ENCODE results near the gene ZNF573.

ZNF573 gene

DNA sequence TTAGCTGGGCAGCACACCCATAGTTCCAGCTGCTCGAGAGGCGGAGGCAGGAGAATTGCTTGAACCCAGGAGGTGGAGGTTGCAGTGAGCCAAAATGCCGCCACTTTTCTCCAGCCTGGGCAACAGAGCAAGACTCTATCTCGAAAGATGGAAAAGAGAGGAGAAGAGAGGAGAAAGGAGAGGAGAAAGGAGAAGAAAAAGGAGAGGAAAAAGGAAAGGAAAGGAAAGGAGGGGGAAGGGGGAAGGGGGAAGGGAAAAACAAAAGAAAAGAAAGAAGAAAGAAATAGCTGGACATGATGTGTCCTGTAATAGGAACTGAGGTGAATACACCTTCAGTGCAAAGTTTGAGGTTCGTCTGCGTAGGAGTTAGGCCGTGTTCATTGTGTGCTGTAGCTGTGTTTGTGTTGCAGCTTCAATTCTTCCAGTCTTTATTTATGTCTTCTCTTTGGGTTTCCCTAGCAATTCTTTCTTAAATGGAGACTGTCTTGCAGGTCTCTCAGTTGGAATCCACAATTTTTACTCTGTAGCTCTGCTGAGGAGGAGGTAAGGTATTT, 73.3 kb downstream of the ZNF573 start:
- DNase-seq (ENCODE audit: low read depth): no peak
- H3K4me3 ChIP-seq (ENCODE audit: low read depth, low read length): no peak overlapping the region
- TF ChIP-seq, protein P1, sequence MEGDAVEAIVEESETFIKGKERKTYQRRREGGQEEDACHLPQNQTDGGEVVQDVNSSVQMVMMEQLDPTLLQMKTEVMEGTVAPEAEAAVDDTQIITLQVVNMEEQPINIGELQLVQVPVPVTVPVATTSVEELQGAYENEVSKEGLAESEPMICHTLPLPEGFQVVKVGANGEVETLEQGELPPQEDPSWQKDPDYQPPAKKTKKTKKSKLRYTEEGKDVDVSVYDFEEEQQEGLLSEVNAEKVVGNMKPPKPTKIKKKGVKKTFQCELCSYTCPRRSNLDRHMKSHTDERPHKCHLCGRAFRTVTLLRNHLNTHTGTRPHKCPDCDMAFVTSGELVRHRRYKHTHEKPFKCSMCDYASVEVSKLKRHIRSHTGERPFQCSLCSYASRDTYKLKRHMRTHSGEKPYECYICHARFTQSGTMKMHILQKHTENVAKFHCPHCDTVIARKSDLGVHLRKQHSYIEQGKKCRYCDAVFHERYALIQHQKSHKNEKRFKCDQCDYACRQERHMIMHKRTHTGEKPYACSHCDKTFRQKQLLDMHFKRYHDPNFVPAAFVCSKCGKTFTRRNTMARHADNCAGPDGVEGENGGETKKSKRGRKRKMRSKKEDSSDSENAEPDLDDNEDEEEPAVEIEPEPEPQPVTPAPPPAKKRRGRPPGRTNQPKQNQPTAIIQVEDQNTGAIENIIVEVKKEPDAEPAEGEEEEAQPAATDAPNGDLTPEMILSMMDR (IDR thresholded peaks at IDR 0.05; ENCODE audit: low read depth, low read length): no peak
- TF ChIP-seq MAX (IDR thresholded peaks at IDR 0.05; ENCODE audit: low read depth, low read length) (no peak), POLR2A (IDR thresholded peaks at IDR 0.05; ENCODE audit: extremely low read depth, insufficient read length) (no peak), MYC (IDR thresholded peaks at IDR 0.05; ENCODE audit: low read depth, low read length) (no peak)

DNA sequence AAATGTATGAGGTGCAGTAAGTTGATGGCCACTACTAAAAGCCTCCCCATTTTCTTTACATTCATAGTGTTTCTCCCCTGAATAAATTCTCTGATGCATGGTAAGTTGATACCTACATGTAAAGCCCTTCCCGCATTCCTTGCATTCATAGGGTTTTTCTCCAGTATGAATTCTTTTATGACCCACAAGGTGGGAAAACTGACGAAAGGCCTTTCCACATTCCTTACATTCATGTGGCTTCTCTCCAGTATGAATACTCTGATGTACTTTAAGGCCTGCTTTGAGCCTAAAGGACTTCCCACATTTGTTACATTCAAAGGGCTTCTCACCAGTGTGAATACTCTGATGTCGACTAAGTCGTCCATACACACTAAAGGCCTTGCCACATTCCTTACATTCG, 80.3 kb downstream of the ZNF573 start:
- TF ChIP-seq MYC (IDR thresholded peaks at IDR 0.05; ENCODE audit: low read depth, low read length) (no peak), MAX (IDR thresholded peaks at IDR 0.05; ENCODE audit: low read depth, low read length) (no peak), POLR2A (IDR thresholded peaks at IDR 0.05; ENCODE audit: extremely low read depth, insufficient read length) (no peak)
- TF ChIP-seq, protein P1 (IDR thresholded peaks at IDR 0.05; ENCODE audit: low read depth, low read length): no peak
- DNase-seq (ENCODE audit: low read depth): no peak
- no peak overlapping the region for H3K4me3 ChIP-seq (ENCODE audit: low read depth, low read length)

DNA sequence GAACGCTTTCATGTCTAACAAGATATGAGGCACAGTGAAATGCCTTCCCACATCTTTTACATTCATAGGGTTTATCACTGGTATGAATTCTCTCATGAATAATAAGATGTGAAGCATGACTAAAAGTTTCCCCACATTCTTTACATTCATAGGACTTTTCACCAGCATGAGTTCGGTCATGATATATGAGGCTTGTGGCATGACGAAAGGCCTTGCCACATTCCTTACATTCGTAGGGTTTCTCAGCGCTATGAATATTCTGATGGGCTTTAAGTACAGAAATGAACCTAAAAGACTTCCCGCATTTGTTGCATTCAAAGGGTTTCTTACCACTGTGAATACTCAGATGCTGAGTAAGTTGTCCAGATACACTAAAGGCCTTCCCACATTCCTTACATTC, 81.2 kb downstream of the ZNF573 start:
- H3K4me3 ChIP-seq (ENCODE audit: low read depth, low read length): no peak overlapping the region
- TF ChIP-seq POLR2A (IDR thresholded peaks at IDR 0.05; ENCODE audit: extremely low read depth, insufficient read length) (no peak), MAX (IDR thresholded peaks at IDR 0.05; ENCODE audit: low read depth, low read length) (no peak), MYC (IDR thresholded peaks at IDR 0.05; ENCODE audit: low read depth, low read length) (no peak)
- TF ChIP-seq, protein P1 (IDR thresholded peaks at IDR 0.05; ENCODE audit: low read depth, low read length): no peak
- no peak for DNase-seq (ENCODE audit: low read depth)

DNA sequence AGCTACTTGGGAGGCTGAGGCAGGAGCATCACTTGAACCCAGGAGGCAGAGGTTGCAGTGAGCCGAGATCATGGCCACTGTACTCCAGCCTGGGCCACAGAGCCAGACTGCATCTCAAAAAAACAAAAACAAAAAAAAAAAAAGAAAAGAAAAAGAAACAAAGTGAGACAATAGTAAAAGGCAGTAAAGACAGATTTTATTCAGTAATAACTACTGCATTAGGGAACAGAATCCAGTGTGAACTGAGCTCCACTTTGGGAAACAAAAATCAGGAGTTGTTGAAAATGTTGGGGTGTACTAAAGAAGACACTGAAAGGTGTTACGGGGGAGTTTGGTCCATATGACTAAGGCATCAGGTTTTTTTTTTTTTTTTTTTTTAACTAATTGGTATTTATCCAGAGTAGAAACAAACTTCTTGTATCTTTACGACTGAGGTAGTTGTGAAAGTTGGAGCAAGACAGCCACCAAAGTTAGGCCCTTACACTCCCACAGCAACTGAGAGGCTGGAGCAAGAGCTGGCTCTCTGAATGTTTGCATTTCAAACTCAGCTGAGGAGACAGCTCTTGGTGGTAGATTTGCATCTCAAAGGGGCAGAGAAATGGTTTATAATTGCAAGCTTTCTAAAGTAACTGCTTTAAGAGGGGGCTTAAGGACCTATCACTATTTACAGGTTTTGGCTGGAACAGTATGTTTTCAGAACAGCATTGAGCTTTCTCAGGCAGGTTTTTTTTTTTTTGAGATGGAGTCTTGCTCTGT, 84.1 kb downstream of the ZNF573 start:
- TF ChIP-seq MYC (IDR thresholded peaks at IDR 0.05; ENCODE audit: low read depth, low read length) (no peak), POLR2A (IDR thresholded peaks at IDR 0.05; ENCODE audit: extremely low read depth, insufficient read length) (no peak), MAX (IDR thresholded peaks at IDR 0.05; ENCODE audit: low read depth, low read length) (no peak)
- TF ChIP-seq, protein P1 (IDR thresholded peaks at IDR 0.05; ENCODE audit: low read depth, low read length): no peak
- DNase-seq (ENCODE audit: low read depth): no peak
- no peak overlapping the region for H3K4me3 ChIP-seq (ENCODE audit: low read depth, low read length)

DNA sequence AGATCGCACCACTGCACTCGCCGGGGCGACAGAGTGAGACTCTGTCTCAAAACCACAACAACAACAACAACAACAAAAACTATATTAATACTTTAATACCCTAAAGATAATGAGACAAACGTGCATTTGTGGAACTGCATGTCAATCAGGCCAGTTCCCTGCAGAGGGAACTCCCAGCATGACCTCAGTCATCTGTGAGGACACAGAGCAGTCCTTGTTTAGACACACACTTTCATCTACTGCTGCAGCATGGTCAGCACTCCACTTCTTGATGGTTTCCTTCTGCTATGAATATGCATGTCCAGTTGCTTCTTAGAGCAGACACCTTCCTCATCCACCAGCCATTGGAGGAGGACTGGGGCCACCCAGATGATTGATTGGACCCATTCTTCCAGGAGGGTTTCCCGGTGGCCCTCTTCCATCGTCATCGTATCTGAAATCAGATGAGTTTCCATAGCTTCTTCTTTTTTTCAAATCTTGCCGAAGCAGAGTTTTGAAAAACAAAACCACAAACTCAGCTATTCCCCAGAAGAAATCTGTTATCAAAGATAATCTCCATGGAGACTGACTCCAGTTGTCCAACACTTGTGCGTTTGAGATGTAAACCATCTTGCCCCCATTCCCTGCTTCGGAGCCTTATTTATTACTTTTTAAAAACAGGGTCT, 86.3 kb downstream of the ZNF573 start:
- no peak for TF ChIP-seq MAX (IDR thresholded peaks at IDR 0.05; ENCODE audit: low read depth, low read length)
- no peak for TF ChIP-seq POLR2A (IDR thresholded peaks at IDR 0.05; ENCODE audit: extremely low read depth, insufficient read length)
- TF ChIP-seq, protein P1 (IDR thresholded peaks at IDR 0.05; ENCODE audit: low read depth, low read length): no peak
- no peak for TF ChIP-seq MYC (IDR thresholded peaks at IDR 0.05; ENCODE audit: low read depth, low read length)
- DNase-seq (ENCODE audit: low read depth): peak; percentile 7
- no peak overlapping the region for H3K4me3 ChIP-seq (ENCODE audit: low read depth, low read length)

All from NB4 (cell line).